ENCODE data around the gene GABRR3. TPM values are rescaled to one million over a fixed set of nuclear protein-coding genes. Genes with fewer than 3 reads are reported as not detected.

The GABRR3 gene
- polyA plus RNA-seq, 1 of the 3 experiments (the other 2 are of a cell fraction), result not detected

- Histone ChIP-seq H3K4me1 (ENCODE audit: control insufficient read depth in 1 of 2, insufficient read depth in 2 of 2, low read depth in 1 of 2, low read length in 1 of 2) (peaks cover 7 to 12% of the 10 kb centered on the region in 2 experiments; a peak in 3 of 4 replicates), H2AFZ (ENCODE audit: low read depth) (no peak overlapping the region), H4K20me1 (ENCODE audit: insufficient read depth) (no peaks in the 10 kb centered on the region), H3K9me3 (no peaks in the 10 kb centered on the region), H3K9me2 (no peaks in the 10 kb centered on the region), H3K36me3 (replicated peaks in 1 of 2; ENCODE audit: control insufficient read depth in 1 of 2, insufficient read depth in 2 of 2, low read length in 1 of 2) (peaks cover 16 to 17% of the 10 kb centered on the region in 2 experiments), H3K27ac (ENCODE audit: low read depth in 2 of 2, low read length in 1 of 2) (no peak overlapping the region), H3K79me2 (ENCODE audit: insufficient read depth) (peaks cover 11% of the 10 kb centered on the region; the same call in 1 of the 2 replicates), H3K4me3 (ENCODE audit: low read depth in 2 of 2, low read length in 1 of 2) (no peak overlapping the region), H3K27me3 (ENCODE audit: insufficient read depth) (no peaks in the 10 kb centered on the region), H3K4me2 (no peak overlapping the region), H3K9ac (no peak overlapping the region), H3F3A (replicated peaks; ENCODE audit: insufficient read depth) (no peaks in the 10 kb centered on the region)
- CTCF ChIA-PET, result no interaction called here
- TF ChIP-seq YY1 (IDR thresholded peaks at IDR 0.05; ENCODE audit: low read depth), result no peak
- TF ChIP-seq RFX5 (IDR thresholded peaks at IDR 0.05; ENCODE audit: low read length), result no peak
- no peak for DNase-seq
- WGBS (ENCODE audit: low lambda C conversion rate), result 93% methylated on average over 1 of the region's 1 CpG
- POLR2A ChIA-PET, result no interaction called here
Measured at GRCh38 chr3:97970156-97970555, 65.0 kb downstream of the GABRR3 start.

- no peak for DNase-seq
- Histone ChIP-seq H3K9me2 (no peaks in the 10 kb centered on the region), H3K4me2 (no peak overlapping the region), H3K27ac (ENCODE audit: low read depth in 2 of 2, low read length in 1 of 2) (no peak overlapping the region), H3K4me3 (ENCODE audit: low read depth in 2 of 2, low read length in 1 of 2) (no peak overlapping the region), H3K27me3 (ENCODE audit: insufficient read depth) (no peaks in the 10 kb centered on the region), H3F3A (replicated peaks; ENCODE audit: insufficient read depth) (no peaks in the 10 kb centered on the region), H3K4me1 (ENCODE audit: control insufficient read depth in 1 of 2, insufficient read depth in 2 of 2, low read depth in 1 of 2, low read length in 1 of 2) (peaks cover 7 to 12% of the 10 kb centered on the region in 2 experiments; a peak in 3 of 4 replicates), H3K9me3 (no peaks in the 10 kb centered on the region), H3K36me3 (replicated peaks in 1 of 2; ENCODE audit: control insufficient read depth in 1 of 2, insufficient read depth in 2 of 2, low read length in 1 of 2) (peaks cover 16 to 17% of the 10 kb centered on the region in 2 experiments), H3K9ac (no peak overlapping the region), H4K20me1 (ENCODE audit: insufficient read depth) (no peaks in the 10 kb centered on the region), H2AFZ (ENCODE audit: low read depth) (no peak overlapping the region), H3K79me2 (ENCODE audit: insufficient read depth) (peaks cover 11% of the 10 kb centered on the region; the same call in 1 of the 2 replicates)
- no peak for TF ChIP-seq RCOR1 (IDR thresholded peaks at IDR 0.05; ENCODE audit: low read length)
- no peak for TF ChIP-seq MEF2A (IDR thresholded peaks at IDR 0.05; ENCODE audit: borderline replicate concordance, low read depth)
- TF ChIP-seq JUND (IDR thresholded peaks at IDR 0.05), result no peak
- no peak for TF ChIP-seq IRF3 (IDR thresholded peaks at IDR 0.05; ENCODE audit: low read depth, low read length)
- no peak for TF ChIP-seq ELF1 (IDR thresholded peaks at IDR 0.05)
- TF ChIP-seq NRF1 (IDR thresholded peaks at IDR 0.05; ENCODE audit: low read depth, low read length), result no peak
- no peak for TF ChIP-seq SIN3A (IDR thresholded peaks at IDR 0.05; ENCODE audit: borderline replicate concordance, low read depth, low read length)
- no peak for TF ChIP-seq TAF1 (IDR thresholded peaks at IDR 0.05; ENCODE audit: borderline replicate concordance, low read depth, low read length)
- POLR2A ChIA-PET, result no interaction called here
- WGBS (ENCODE audit: low lambda C conversion rate), result 78% methylated on average over 4 of the region's 5 CpGs
- CTCF ChIA-PET, result no interaction called here
Measured at GRCh38 chr3:97969541-97969940, 65.6 kb downstream of the GABRR3 start.

- peaks cover 16 to 23% of the 10 kb centered on the region in 2 experiments for H3K36me3 ChIP-seq (replicated peaks in 1 of 2; ENCODE audit: control insufficient read depth in 1 of 2, insufficient read depth in 2 of 2, low read length in 1 of 2)
- no peak for DNase-seq
- H3K4me2 ChIP-seq, result no peak overlapping the region
- H3K27ac ChIP-seq (ENCODE audit: low read depth in 2 of 2, low read length in 1 of 2), result no peak overlapping the region
- H3K9me2 ChIP-seq, result no peaks in the 10 kb centered on the region
- H3K27me3 ChIP-seq (ENCODE audit: insufficient read depth), result no peaks in the 10 kb centered on the region
- no peaks in the 10 kb centered on the region for H3K9me3 ChIP-seq
- 88% methylated on average over 1 of the region's 1 CpG for WGBS (ENCODE audit: low lambda C conversion rate)
- no peak for TF ChIP-seq POLR2AphosphoS5 (IDR thresholded peaks at IDR 0.05; ENCODE audit: low read depth, low read length)
- no peak for TF ChIP-seq RFX5 (IDR thresholded peaks at IDR 0.05; ENCODE audit: low read length)
- no peak for TF ChIP-seq SIN3A (IDR thresholded peaks at IDR 0.05; ENCODE audit: borderline replicate concordance, low read depth, low read length)
- TF ChIP-seq REST (IDR thresholded peaks at IDR 0.05; ENCODE audit: low read depth, low read length), result no peak
- TF ChIP-seq IRF3 (IDR thresholded peaks at IDR 0.05; ENCODE audit: low read depth, low read length), result no peak
- no peak for TF ChIP-seq CHD2 (IDR thresholded peaks at IDR 0.05; ENCODE audit: low read length, partially characterized antibody)
- no peak for TF ChIP-seq GABPA (IDR thresholded peaks at IDR 0.05; ENCODE audit: low read depth)
- TF ChIP-seq MAX (IDR thresholded peaks at IDR 0.05; ENCODE audit: low read depth), result no peak
- no peaks in the 10 kb centered on the region for H4K20me1 ChIP-seq (ENCODE audit: insufficient read depth)
- H3K4me1 ChIP-seq (ENCODE audit: control insufficient read depth in 1 of 2, insufficient read depth in 2 of 2, low read depth in 1 of 2, low read length in 1 of 2), result peaks cover 7 to 12% of the 10 kb centered on the region in 2 experiments; a peak in 3 of 4 replicates
- H3F3A ChIP-seq (replicated peaks; ENCODE audit: insufficient read depth), result no peaks in the 10 kb centered on the region
- POLR2A ChIA-PET, result no interaction called here
- no peak overlapping the region for H3K4me3 ChIP-seq (ENCODE audit: low read depth in 2 of 2, low read length in 1 of 2)
- H3K9ac ChIP-seq, result no peak overlapping the region
- H2AFZ ChIP-seq (ENCODE audit: low read depth), result no peak overlapping the region
- CTCF ChIA-PET, result interaction anchor here (1.0 to 1.2 kb wide), 2 partner anchors 17 to 146 kb away, joined by 3 to 5 read pairs; partner anchors contain the start of gene CRYBG3
- H3K79me2 ChIP-seq (ENCODE audit: insufficient read depth), result peaks cover 11% of the 10 kb centered on the region; the same call in 1 of the 2 replicates
Measured at GRCh38 chr3:97968376-97968775, 66.7 kb downstream of the GABRR3 start.
